ENCODE measurements around the gene SGMS1. TPM values are rescaled to one million over a fixed set of nuclear protein-coding genes. Genes with fewer than 3 reads are reported as not detected.

The SGMS1 gene
- total RNA-seq, 1 experiment from 2014 or later = 24.7 TPM

DNA sequence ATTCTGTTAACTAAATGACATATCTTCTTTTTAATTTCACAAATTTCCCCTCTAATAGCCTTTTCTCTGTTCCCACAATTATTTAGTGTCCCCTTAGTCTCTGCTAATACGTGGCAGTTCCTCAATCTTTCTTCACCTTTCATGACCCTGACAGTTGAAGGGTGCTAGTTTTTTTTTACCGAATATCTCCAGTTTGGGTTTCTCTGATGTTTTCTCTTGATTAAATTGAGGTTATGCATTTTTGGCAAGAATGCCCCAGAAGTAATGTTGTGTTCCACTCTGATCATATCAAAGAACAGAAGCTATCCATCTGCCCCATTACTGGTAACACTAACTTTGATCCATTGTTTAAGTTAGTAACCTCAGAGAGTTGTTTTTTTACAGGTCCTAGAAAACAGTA is 238.9 kb downstream of the SGMS1 start:
- intact Hi-C loops (cut with micrococcal nuclease) = no loop called here
- H3K27ac Mint-ChIP-seq (ENCODE audit: low read depth, unreplicated experiment) = no peak overlapping the region
- H3K4me1 Mint-ChIP-seq (ENCODE audit: insufficient read depth, unreplicated experiment) = peaks cover 19% of the 10 kb centered on the region
- POLR2A ChIA-PET = interaction anchor here (1.1 to 2.5 kb wide), 6 partner anchors 10 to 54 kb away, joined by 3 to 13 read pairs (median 4); no protein-coding TSS in a partner anchor
- no peaks in the 10 kb centered on the region for H3K36me3 Mint-ChIP-seq (ENCODE audit: insufficient read depth, unreplicated experiment)
- H3K27me3 Mint-ChIP-seq (ENCODE audit: insufficient read depth, unreplicated experiment) = no peaks in the 10 kb centered on the region
- no peak for DNase-seq (ENCODE audit: unreplicated experiment)
- BruUV-seq (replicated peaks) = no TSS peak
- H3K4me3 Mint-ChIP-seq (ENCODE audit: unreplicated experiment) = no peak overlapping the region
- H3K9me3 Mint-ChIP-seq (ENCODE audit: unreplicated experiment) = no peaks in the 10 kb centered on the region
- TF ChIP-seq, protein P1, sequence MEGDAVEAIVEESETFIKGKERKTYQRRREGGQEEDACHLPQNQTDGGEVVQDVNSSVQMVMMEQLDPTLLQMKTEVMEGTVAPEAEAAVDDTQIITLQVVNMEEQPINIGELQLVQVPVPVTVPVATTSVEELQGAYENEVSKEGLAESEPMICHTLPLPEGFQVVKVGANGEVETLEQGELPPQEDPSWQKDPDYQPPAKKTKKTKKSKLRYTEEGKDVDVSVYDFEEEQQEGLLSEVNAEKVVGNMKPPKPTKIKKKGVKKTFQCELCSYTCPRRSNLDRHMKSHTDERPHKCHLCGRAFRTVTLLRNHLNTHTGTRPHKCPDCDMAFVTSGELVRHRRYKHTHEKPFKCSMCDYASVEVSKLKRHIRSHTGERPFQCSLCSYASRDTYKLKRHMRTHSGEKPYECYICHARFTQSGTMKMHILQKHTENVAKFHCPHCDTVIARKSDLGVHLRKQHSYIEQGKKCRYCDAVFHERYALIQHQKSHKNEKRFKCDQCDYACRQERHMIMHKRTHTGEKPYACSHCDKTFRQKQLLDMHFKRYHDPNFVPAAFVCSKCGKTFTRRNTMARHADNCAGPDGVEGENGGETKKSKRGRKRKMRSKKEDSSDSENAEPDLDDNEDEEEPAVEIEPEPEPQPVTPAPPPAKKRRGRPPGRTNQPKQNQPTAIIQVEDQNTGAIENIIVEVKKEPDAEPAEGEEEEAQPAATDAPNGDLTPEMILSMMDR (IDR thresholded peaks at IDR 0.05; ENCODE audit: unreplicated experiment) = no peak
- CTCF ChIA-PET = interaction anchor here (1.1 to 1.5 kb wide), 3 partner anchors 14 to 18 kb away, joined by 3 to 4 read pairs (median 4); no protein-coding TSS in a partner anchor

DNA sequence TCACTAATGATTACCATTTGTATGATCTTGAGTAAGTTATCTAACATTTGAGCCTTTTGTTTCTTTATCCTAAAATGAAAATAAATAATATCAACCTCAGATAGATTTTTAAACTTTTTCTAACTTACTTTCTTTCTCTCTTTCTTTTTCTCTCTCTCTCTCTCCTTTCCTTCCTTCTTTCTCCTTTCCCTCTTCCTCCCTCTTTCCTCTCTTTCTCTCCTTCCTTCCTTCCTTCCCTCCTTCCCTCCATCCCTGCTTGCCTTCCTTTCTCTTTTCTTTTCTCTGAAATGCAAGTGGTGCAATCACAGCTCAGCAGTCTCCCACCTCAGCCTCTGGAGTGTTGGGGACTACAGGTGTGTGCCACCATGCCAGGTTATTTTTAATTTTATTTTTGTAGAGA is 239.5 kb downstream of the SGMS1 start:
- POLR2A ChIA-PET = interaction anchor here (2.0 to 2.5 kb wide), 2 partner anchors 11 to 34 kb away, joined by 10 to 13 read pairs; no protein-coding TSS in a partner anchor
- no TSS peak for BruUV-seq (replicated peaks)
- Mint-ChIP-seq H3K4me3 (ENCODE audit: unreplicated experiment) (no peak overlapping the region), H3K36me3 (ENCODE audit: insufficient read depth, unreplicated experiment) (no peaks in the 10 kb centered on the region), H3K27ac (ENCODE audit: low read depth, unreplicated experiment) (no peak overlapping the region), H3K27me3 (ENCODE audit: insufficient read depth, unreplicated experiment) (no peaks in the 10 kb centered on the region), H3K9me3 (ENCODE audit: unreplicated experiment) (no peaks in the 10 kb centered on the region), H3K4me1 (ENCODE audit: insufficient read depth, unreplicated experiment) (peaks cover 19% of the 10 kb centered on the region)
- CTCF ChIA-PET = no interaction called here
- intact Hi-C loops (cut with micrococcal nuclease) = no loop called here
- TF ChIP-seq, protein P1 (IDR thresholded peaks at IDR 0.05; ENCODE audit: unreplicated experiment) = no peak
- no peak for DNase-seq (ENCODE audit: unreplicated experiment)

DNA sequence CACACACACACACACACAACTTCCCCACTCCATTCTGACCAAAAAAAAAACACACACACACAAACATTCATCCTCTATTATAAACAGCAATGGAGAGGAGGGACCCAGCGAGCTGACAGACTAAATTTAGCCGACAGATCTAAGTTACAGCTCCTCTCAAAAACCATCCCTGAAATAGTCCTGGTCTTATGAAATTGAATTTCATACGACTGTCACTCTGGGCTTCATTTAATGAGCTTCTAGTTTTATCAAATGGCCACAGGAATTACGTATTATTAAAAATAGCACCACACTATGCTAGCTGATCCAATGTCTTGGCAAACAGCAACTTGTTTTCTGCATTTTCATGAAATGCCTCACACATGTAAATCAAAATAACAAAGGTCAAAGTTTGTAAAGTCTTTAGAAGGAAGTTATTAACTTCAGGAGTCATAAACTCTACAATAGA is 241.2 kb downstream of the SGMS1 start:
- Mint-ChIP-seq H3K27me3 (ENCODE audit: insufficient read depth, unreplicated experiment) (no peaks in the 10 kb centered on the region), H3K4me1 (ENCODE audit: insufficient read depth, unreplicated experiment) (peaks cover 16% of the 10 kb centered on the region), H3K36me3 (ENCODE audit: insufficient read depth, unreplicated experiment) (no peaks in the 10 kb centered on the region), H3K4me3 (ENCODE audit: unreplicated experiment) (no peak overlapping the region), H3K9me3 (ENCODE audit: unreplicated experiment) (no peaks in the 10 kb centered on the region), H3K27ac (ENCODE audit: low read depth, unreplicated experiment) (no peak overlapping the region)
- TF ChIP-seq, protein P1 (IDR thresholded peaks at IDR 0.05; ENCODE audit: unreplicated experiment) = no peak
- CTCF ChIA-PET = interaction anchor here (0.6 to 3.2 kb wide), 5 partner anchors 11 to 179 kb away, joined by 3 to 21 read pairs (median 4); no protein-coding TSS in a partner anchor
- no peak for DNase-seq (ENCODE audit: unreplicated experiment)
- intact Hi-C loops (cut with micrococcal nuclease) = no loop called here
- BruUV-seq (replicated peaks) = no TSS peak
- POLR2A ChIA-PET = interaction anchor here (0.8 to 1.2 kb wide), 2 partner anchors 11 to 13 kb away, joined by 3 to 5 read pairs; no protein-coding TSS in a partner anchor

GRCh38 chr10:50381642-50382041 is 242.1 kb downstream of the SGMS1 start:
- no peak overlapping the region for H3K4me3 Mint-ChIP-seq (ENCODE audit: unreplicated experiment)
- TF ChIP-seq, protein P1 (IDR thresholded peaks at IDR 0.05; ENCODE audit: unreplicated experiment) = no peak
- H3K9me3 Mint-ChIP-seq (ENCODE audit: unreplicated experiment) = no peaks in the 10 kb centered on the region
- no peak for DNase-seq (ENCODE audit: unreplicated experiment)
- ChIA-PET CTCF (interaction anchor here (1.2 to 3.2 kb wide), 3 partner anchors 10 to 180 kb away, joined by 4 to 21 read pairs (median 5); no protein-coding TSS in a partner anchor), POLR2A (interaction anchor here (0.6 to 1.2 kb wide), 3 partner anchors 12 to 110 kb away, joined by 3 to 5 read pairs (median 3); no protein-coding TSS in a partner anchor)
- no peaks in the 10 kb centered on the region for H3K36me3 Mint-ChIP-seq (ENCODE audit: insufficient read depth, unreplicated experiment)
- no peaks in the 10 kb centered on the region for H3K27me3 Mint-ChIP-seq (ENCODE audit: insufficient read depth, unreplicated experiment)
- peaks cover 13% of the 10 kb centered on the region for H3K4me1 Mint-ChIP-seq (ENCODE audit: insufficient read depth, unreplicated experiment)
- intact Hi-C loops (cut with micrococcal nuclease) = no loop called here
- no peak overlapping the region for H3K27ac Mint-ChIP-seq (ENCODE audit: low read depth, unreplicated experiment)
- BruUV-seq (replicated peaks) = no TSS peak

All from MCF 10A (cell line).